Ovary (tissue), 3 donors: ENCODE measurements around the gene ST7L.

Experiments
- CTCF ChIP-seq, 3 donors: fragments of 450-650 bp in 2 of 3; fragments of 200-600 bp in 1 of 3; IDR thresholded peaks; one replicate each; pipeline versions ENCODE4 v1.5.1 to v1.8.0; 2016 to 2022; ENCODE audit warnings: antibody characterized with exemption in 3 of 3, mild to moderate bottlenecking in 1 of 3
- EP300 ChIP-seq: sonication (generic); formaldehyde crosslinking; IDR thresholded peaks from one replicate; pipeline ENCODE4 v1.6.1; 2017; ENCODE audit warnings: antibody characterized with exemption
- POLR2A ChIP-seq: fragments of 450-650 bp; IDR thresholded peaks from one replicate; pipeline ENCODE4 v1.6.1; 2017; ENCODE audit warnings: antibody characterized with exemption, mild to moderate bottlenecking, moderate library complexity
- donor health status: DM: no; HTN: no; CAD: no.

- TF ChIP-seq CTCF (IDR thresholded peaks at IDR 0.05) = no peak
- TF ChIP-seq POLR2A = no peak
- TF ChIP-seq EP300 = no peak
Measured at GRCh38 chr1:112515311-112516009, 103.5 kb downstream of the ST7L start.
